NCI-H510A treated with DMSO at 0.1 percent for 48 hours (cell line): ENCODE data around the gene DHRS3.
"Not testable (repeated sequence)": the region's sequence is repeated elsewhere in the genome, so short reads cannot be mapped to it uniquely, and the experiment has no call there.

Source experiments
- DNase-seq: peaks from one replicate; lab custom pipeline; 2025; lab: John Stamatoyannopoulos, UW

DHRS3 gene

DNA sequence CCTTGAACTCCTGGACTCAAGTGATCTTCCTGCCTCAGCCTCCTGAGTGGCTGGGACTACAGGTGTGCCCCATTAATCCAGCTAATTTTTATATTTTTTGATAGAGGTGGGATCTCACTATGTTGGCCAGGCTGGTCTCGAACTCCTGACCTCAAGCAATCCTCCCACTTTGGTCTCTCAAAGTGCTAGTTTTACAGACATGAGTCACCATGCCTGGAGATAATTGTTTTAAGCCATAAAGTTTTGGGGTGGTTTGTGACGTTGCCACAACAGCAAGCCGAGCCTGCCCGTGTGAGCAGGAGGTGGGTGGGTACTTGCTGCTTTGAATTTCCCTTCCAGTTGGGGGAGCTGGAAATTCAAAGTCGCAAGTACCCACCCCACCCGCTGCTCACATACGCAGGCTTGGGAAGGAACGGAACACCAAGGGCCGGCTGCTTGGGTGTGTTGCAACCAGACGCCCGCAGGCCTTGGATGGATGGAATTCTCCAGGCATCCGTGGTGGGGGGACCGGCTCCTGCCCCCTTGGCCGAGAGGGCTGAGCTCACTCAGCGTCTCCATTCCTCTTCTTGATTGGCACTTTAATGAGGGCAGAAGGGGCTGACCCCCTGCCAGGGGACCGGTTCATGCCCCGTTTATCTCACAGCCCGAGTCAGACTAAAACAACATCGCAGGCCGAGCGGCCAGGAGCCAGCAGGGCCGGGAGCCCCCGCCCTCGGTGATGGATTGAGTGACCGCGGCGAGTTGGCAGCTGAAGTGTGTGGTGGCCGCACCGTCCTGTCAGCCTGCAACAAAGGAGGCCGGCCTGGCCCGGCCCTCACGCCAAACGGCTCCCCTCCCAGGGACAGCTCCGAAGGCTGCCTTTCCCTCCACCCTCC is 78.1 kb downstream of the DHRS3 start:
- DNase-seq: no peak

DNA sequence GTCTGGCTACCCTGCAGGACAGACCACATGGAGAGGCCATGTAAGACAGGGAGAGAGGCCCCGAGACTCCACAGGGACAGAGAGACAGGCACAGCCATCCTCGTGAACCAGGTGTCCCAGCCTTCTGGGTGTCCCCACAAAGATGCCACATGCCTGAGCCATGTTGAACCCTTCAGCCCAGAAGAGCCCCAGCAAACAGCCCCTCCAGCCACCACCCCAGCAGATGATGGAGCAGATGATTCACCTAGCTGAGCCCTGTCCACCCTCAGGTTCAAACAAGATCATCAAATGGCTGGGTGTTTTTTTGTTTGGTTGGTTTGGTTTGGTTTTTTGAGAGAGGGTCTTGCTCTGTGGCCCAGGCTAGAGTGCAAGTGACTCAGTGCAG is 78.7 kb downstream of the DHRS3 start:
- no peak for DNase-seq

DNA sequence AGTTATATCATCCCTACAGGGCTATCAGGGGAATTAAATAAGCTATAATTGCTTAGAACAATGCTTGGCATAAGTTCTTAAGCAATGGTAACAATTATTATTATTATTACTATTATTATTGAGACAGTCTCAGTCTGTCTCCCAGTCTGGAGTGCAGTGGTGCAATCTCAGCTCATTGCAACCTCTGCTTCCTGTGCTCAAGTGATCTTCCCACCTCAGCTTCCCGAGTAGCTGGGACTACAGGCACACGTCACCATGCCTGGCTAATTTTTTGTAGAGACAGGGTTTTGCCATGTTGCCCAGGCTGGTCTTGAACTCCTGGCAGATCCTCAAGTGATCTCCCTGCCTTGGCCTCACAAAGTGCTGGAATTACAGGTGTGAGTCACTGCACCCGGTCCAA is 79.5 kb downstream of the DHRS3 start:
- not testable (repeated sequence) for DNase-seq

DNA sequence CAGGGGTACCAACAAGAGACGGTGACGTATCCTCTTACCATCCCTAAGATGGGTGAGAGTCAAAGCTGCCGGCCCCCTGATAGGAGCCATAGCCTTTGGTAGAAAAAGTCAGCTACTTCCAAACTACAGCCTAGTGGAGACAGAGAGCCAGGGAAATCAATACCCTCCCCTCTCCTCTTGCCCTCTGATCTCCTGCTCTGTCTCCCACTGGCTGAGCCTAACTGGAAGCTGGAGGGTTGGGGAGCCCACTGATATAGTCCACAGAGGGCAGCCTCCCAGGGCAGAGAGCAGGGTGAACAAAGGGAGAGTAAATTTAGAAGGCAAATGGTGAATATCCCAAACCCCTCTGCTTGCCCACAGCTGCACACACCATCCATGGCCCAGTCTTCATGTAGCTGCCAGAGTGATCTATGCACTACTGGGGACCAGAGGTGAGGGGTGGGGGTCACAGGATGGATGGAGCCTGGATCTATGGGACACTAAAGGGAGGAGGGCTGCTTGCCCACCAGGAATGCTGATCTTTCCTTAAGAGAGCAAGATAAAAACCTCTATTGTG is 80.0 kb downstream of the DHRS3 start:
- no peak for DNase-seq

DNA sequence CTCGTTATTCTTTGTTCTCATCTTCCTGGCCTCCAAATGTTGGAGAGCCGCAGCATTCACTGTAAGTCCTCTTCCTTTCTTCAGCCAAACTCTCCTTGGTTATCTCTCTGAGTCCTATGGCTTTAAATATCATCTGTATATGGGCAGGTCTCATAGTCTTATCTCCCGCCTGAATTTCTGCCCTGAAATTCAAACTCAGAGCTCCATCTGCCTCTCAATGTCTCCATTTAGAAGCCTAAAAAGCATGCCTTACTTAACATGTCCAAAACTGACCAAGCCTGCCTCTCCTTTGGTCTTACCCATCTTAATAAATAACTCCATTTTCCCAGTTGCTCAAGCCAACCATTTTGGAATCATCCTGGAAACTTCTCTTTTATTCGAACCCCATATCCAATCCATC is 80.7 kb downstream of the DHRS3 start:
- DNase-seq: no peak

DNA sequence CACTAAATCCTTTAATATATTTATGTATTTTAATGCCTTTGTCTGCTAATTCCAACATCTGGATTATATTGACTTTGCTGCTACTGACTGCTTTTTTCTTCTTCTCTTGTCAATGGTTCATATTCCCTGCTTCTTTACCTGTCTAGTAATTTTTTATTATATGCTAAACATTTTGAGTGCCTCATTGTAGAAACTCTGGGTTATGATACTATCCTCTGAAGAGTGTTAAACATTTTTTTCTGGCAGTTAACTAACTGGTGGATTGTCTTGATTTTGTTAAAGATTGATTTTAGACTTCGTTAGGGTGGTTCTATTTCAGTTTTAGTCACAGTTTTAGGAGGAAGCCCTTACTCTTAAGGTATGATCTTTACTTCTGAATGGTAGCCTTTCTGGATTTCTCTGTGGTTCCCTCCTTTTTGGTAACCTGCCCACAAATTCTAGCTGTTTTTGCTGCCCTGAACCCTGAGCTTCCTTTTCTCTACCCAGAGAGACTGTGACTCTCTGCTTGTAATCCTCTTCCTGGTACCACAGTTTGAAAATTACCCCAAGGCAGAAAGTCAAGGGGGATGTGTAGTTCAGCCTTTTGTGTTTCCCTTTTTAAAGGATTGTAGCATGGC is 81.9 kb downstream of the DHRS3 start:
- no peak for DNase-seq

DNA sequence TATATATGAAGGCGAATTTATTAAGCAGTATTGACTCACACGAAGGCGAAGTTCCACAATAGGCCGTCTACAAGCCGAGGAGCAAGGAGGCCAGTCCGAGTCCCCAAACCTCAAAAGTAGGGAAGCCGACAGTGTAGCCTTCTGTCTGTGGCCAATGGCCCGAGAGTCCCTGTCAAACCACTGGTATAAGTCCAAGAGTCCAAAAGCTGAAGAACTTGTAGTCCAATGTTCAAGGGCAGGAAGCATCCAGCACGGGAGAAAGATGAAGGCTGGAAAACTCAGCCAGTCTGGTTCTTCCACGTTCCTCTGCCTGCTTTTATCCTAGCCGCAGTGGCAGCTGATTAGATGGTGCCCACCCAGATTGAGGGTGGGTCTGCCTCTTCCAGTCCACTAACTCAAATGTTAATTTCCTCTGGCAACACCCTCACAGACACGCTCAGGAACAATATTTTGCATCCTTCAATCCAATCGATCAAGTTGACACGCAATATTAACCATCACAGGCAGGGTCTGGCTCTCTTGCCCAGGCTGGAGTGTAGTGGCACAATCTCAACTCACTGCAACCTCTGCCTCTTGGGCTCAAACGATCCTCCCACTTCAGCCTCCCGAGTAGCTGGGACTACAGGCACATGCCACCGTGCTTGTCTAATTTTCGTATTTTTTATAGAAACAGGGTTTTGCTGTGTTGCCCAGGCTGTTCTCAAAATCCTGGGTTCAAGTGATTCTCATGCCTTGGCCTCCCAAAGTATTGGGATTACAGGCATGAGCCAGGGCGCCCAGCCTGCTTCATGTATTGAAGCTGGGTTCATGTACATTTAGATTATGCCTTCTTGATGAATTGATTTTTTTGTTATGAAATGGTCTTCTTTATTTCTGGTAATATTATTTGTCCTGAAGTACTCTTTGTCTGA is 85.3 kb downstream of the DHRS3 start:
- no peak for DNase-seq

DNA sequence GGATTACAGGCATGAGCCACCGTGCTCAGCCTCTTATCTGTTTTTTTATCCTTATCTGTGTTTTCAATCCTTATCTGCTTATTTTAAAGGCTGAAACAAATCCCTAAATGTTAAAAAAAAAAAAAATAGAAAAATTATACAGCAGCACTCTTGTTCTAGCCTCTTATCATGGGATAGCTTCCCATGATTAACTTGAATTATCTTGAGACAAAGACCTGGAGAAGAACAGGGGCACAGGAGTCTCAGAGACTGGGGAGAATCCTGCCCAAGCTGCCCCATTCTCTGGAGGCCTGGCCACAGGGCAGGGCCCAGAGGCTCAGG is 86.9 kb downstream of the DHRS3 start:
- DNase-seq: no peak

DNA sequence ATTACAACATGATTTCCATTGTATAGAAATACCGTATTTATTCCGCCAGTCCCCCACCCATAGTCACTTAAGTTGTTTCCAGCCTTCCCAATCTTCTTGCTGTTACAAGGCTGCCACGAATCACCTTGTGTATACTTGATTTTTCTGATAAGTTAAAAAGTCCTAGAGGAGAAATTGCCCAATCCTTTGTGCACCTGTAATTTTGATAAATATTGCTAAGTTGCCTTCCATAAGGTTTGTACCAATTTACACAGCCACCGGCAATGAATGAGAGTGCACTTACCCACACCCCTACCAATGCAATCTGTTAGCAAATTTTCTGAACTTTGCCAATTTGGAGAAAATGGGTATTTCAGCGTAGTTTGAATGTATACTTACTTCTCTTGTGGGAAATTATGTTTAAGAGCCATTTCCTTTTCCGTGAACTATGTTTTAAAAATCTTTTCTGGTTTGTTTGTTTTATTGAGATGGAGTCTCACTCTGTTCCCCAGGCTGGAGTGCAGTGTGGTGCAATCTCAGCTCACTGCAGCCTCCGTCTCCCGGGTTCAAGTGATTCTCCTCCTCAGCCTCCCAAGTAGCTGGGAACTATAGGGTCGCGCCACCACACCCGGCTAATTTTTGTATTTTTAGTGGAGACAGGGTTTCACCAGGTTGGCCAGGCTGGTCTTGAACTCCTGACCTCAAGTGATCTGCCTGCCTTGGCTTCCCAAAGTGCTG is 87.4 kb downstream of the DHRS3 start:
- DNase-seq: no peak

DNA sequence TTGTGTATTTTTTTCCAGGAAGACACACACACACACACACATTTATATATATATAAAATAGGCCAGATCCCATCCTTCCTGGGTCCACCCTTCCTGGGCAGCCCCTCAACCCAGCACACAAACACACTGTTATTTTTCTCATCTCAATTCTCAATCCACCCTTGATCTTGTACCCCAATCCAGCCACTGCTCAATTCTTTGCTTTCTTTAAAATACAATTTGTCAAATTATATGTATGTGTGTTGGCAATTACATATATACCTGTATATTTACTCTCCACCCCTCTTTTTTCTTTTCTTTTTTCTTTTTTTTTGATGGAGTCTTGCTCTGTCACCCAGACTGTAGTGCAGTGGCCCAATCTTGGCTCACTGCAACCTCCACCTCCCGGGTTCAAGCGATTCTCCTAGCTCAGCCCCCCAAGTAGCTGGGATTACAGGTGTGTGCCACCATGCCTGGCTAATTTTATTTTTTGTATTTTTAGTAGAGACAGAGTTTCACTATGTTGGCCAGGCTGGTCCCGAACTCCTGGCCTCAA is 88.3 kb downstream of the DHRS3 start:
- DNase-seq: no peak

DNA sequence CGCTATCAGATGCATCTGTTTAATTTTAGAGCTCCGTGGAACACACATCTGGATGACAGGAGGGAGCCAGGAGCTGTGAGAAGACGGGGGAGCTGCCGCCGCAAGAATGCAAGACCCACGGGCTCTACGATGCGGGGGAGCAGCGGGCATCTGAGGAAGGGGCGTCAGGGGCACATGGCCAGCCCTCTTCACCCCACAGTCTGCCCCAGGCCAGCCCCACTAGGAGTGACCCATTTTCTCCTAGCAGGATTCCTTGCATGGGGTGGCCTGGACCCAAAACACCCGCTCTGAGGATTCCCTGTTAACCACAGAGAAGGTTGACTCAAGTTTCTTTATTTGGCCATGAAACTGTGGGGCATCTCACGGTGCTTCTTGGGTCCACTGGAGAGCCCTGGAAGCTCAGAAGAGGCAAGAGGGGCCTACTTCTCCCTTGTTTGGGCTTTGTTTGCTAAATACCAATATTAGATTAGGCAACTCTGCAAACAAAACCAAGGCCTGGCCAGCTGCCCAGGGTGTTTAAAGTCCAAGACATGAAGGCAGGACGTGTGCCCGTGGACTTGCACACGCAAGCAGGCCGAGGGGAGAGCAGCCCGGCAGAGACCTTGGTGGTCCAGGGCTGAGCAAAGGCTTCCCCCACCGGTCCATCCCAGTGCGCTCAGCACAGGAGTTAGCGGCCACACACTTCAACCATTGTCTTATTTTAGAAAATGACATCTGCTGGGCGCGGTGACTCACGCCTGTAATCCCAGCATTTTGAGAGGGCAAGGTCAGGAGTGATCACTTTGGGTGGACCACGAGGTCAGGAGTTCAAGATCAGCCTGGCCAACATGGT is 89.8 kb downstream of the DHRS3 start:
- DNase-seq: peak; percentile 16

DNA sequence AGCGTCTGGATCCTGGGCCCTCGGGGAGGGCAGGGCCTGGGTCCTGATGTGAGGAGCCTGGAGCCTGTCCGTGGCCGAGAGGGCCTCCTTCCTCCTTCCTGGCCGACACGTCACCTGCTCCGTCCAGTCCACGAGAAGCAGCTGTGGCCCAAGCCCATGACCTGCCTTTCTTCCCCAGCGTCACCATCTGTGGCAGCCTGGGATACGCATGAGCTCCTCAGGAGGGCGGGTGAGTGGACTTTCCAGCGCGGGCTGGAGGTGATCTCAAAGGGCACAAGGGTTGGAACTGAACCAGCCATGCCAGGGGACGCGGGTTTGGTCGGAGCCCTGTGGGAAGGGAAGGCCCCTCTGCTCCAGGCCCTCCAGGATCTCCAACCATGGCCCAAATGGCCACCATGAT is 90.4 kb downstream of the DHRS3 start:
- no peak for DNase-seq

DNA sequence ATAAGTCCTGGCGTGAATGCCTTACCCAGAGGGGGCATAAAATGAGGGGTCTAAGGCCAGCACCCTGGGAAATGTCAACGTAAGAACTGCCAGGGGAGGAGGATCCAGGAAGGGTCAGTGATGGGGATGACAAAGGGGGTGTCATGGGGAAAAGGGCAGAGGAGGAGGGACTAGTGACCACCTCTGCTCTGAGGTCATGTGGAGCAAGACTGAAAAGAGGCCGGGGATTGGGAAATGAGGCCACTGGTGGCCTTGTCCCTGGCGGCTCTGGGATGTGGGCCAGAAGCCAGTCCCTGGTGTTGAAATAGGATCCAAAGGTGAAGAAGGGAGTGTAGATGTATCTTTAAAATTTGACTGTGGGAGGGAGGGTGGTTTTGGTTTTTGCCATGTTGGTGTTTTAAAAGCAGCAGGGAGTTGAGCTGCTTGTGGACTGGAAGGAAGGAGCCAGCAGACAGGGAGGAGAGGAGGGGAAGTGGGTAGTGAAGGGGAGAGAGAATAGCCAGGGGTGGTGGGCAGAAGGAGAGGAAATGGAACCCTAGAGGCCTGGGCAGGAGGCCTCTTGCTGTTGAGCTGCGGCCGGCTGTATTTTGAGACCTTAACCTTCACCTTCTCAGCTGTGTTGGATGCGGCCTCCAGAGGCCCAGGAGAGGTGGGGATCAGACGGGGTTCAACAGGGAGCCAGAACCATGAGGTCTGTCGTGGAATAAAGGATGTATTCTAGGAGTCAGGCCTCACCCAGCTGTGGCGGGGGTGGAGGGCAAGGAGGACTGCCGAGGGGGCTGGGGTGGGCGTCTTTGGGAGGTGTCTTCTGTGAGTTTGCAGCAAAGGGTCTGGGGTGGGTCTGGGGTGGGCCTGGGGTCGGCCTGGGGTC is 92.5 kb downstream of the DHRS3 start:
- DNase-seq: no peak

DNA sequence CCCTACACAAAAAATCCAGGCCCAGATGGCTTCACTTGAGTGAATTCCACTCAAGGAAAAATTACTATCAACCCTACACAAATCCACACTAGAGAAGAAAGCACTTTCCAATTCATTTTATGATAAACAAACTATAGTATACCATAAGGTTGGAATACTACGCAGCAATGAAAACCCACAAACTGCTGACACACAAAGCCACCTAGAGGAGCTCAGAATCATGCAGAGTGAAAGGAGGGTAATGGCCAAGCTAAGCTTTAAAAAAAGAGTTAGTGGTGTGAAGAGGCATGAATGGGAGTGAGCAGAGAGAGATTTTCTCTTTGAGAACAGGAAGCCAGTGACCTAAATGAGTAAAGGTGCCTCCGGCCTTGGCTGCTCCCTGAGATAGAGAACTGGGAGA is 93.7 kb downstream of the DHRS3 start:
- DNase-seq: no peak

DNA sequence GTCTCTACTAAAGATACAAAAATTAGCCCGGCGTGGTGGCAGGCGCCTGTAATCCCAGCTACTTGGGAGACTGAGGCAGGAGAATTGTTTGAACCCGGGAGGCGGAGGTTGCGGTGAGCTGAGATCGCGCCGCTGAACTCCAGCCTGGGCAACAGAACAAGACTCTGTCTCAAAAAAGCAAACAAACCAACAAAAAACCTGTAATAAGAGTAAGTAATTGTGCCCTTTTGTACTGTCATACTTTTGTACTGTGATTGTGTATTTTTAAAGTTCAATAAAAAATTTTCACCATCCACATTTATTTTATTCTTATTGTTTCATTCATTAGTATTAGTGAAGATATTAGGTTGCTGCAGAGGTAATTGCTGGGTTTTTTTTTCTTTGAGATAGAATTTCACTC is 95.2 kb downstream of the DHRS3 start:
- not testable (repeated sequence) for DNase-seq

DNA sequence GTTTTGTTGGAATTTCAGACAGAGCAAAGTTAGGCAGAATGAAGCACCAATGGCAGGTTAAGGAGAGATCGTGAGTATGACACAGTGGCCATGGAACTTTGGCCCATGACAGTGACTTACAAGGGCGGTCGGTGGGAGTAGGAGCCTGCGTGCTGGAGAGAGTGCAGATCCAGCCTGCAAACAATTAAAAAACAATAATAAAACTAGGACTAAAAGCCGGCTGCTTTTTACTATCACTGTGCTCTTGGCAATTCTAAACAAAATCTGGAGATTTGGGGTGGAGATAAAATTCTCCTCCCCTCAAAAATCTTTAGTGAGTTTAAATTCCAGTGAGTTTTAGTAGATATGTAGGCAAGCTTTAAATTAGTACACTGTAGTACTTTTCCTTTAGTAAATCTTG is 96.9 kb downstream of the DHRS3 start:
- no peak for DNase-seq

DNA sequence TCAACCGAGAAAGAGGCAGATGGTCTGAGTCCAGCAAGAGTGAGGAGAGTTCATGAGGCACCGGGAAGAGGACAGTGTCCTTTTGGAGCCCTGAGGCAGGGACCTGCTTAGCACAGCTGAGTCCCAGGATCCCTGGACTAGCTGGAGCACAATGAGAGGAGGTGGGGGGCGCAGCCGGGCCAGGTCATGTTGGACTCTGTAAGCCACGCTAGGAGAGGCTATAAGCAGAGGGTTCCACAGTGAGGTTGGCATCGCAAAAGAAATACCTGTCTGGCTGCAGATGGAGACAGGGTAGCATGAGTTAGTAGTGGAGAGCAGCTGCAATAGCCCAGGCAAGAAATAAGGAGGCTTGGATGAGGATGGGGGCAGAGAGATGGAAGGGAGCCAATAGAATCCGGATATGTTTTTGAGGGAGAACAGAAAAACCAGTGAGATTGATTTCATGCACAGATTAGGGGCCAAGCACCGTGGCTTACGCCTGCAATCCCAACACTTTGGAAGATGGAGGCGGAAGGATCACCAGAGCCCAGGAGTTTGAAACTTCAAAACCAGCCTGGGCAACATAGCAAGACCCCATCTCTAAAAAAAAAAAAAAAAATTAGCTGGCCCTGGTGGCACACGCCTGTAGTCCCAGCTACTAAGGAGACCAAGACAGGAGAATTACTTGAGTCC is 98.2 kb downstream of the DHRS3 start:
- DNase-seq: no peak

DNA sequence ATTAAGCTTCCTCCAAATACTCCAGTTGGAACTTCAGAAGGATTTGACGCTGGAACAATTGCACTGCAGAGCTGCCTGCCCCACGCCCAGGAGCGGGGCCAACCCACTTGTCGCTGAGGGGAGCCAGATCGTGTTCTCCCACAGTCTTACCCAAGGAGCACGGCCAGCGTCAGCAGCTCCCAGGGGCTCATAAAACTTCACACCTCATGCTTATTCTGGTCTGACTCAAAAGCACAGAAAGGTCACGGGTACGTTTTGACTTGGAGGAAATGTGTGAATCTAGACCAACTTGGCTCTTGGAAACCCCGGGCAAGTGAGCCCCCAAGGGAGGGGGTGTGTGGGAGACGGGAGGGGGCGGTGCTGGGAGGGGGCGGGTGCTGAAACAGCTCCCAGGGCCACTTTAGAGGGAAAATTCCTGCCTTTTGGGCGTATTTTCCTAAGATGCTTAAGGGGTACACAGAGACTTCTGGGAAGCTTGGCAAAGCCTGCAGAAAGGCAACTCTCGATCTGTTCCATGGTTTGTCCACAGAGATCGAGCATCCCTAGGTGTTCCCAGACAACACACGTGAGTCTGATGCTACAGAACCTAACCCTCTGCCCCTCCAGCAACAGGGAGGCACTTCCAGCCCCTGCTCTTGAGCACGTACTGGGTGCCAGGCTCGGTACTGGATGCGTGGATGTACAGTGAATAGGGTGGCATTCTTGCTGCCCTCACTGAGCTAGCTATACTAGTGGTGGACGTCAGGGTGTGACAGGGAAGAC is 98.9 kb downstream of the DHRS3 start:
- no peak for DNase-seq
